ENCODE data around the gene U2SURP.
"Not testable (repeated sequence)": the region's sequence is repeated elsewhere in the genome, so short reads cannot be mapped to it uniquely, and the experiment has no call there.

The U2SURP gene

GRCh38 chr3:143067201-143067600, 65.8 kb downstream of the U2SURP start:
- no peak for TF ChIP-seq CTCF (conservative IDR thresholded peaks at IDR 0.05; ENCODE audit: control insufficient read depth, insufficient read depth, low read depth, low read length)
- no peak overlapping the region for H3K4me3 ChIP-seq (ENCODE audit: control insufficient read depth, low read depth, low read length)
- peak; percentile 74 for DNase-seq (ENCODE audit: low read depth)

- no peak for TF ChIP-seq CTCF (conservative IDR thresholded peaks at IDR 0.05; ENCODE audit: control insufficient read depth, insufficient read depth, low read depth, low read length)
- no peak overlapping the region for H3K4me3 ChIP-seq (ENCODE audit: control insufficient read depth, low read depth, low read length)
- no peak for DNase-seq (ENCODE audit: low read depth)
These were observed 66.7 kb downstream of the U2SURP start for GRCh38 chr3:143068059-143068458.

GRCh38 chr3:143070977-143071551, 69.7 kb downstream of the U2SURP start:
- peak; percentile 89 for DNase-seq (ENCODE audit: low read depth)
- no peak overlapping the region for H3K4me3 ChIP-seq (ENCODE audit: control insufficient read depth, low read depth, low read length)
- TF ChIP-seq CTCF (conservative IDR thresholded peaks at IDR 0.05; ENCODE audit: control insufficient read depth, insufficient read depth, low read depth, low read length) = no peak

GRCh38 chr3:143071776-143072175, 70.4 kb downstream of the U2SURP start:
- no peak for DNase-seq (ENCODE audit: low read depth)
- TF ChIP-seq CTCF (conservative IDR thresholded peaks at IDR 0.05; ENCODE audit: control insufficient read depth, insufficient read depth, low read depth, low read length) = no peak

GRCh38 chr3:143072298-143073020, 71.1 kb downstream of the U2SURP start:
- DNase-seq (ENCODE audit: low read depth); H3K4me3 ChIP-seq (ENCODE audit: control insufficient read depth, low read depth, low read length): not testable (repeated sequence)

More at GRCh38 chr3:143071776-143072175, 70.4 kb downstream of the U2SURP start:
- H3K4me3 ChIP-seq (ENCODE audit: control insufficient read depth, low read depth, low read length) = no peak overlapping the region

GRCh38 chr3:143073541-143073940, 72.2 kb downstream of the U2SURP start:
- H3K4me3 ChIP-seq (ENCODE audit: control insufficient read depth, low read depth, low read length); DNase-seq (ENCODE audit: low read depth): not testable (repeated sequence)

- not testable (repeated sequence) for DNase-seq (ENCODE audit: low read depth); H3K4me3 ChIP-seq (ENCODE audit: control insufficient read depth, low read depth, low read length)
These were observed 72.6 kb downstream of the U2SURP start for GRCh38 chr3:143073983-143074382.

- no peak overlapping the region for H3K4me3 ChIP-seq (ENCODE audit: control insufficient read depth, low read depth, low read length)
- peak; percentile 77 for DNase-seq (ENCODE audit: low read depth)
- TF ChIP-seq CTCF (conservative IDR thresholded peaks at IDR 0.05; ENCODE audit: control insufficient read depth, insufficient read depth, low read depth, low read length) = no peak
These were observed 77.5 kb downstream of the U2SURP start for GRCh38 chr3:143078883-143079282.

Data from fibroblast of mammary gland (primary cell).